Mesangial cell (primary cell): ENCODE results near the gene MS4A10. TPM values are rescaled to one million over a fixed set of nuclear protein-coding genes. Genes with fewer than 3 reads are reported as not detected.

Source experiments
- total RNA-seq: library from RNA; depleted of rRNA; stranded (reverse); fragments of >200 nt; gene quantifications from 2 replicates; pipeline ENCODE4 v1.2.3, GENCODE V29; 2015

The MS4A10 gene
- not detected in 2 replicates for total RNA-seq

DNA sequence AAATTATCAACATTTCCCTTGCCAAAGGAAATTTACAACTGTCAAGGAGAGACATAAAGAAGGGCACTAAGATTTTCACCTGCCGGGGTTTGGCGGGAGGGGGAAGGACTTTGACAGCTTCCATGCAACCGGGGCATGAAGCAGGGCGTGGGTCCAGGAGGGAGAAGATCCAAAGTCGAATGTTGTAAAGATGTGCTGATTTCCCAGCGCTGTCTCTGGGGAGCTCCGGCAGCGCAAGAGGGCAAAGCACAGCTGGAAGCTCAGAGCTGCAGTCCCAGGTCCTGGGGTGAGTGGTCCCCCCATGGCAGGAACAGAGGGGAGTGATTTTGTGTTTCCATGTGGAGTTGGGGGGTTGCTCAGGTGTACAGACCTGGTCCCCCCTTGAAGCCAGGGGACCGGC, at the start of gene MS4A10:
Gene MS4A10 (plus strand): TSS at position 198 of the 400 bp plus-strand sequence. CDS start 5,003 bp downstream, outside the sequence.

DNA sequence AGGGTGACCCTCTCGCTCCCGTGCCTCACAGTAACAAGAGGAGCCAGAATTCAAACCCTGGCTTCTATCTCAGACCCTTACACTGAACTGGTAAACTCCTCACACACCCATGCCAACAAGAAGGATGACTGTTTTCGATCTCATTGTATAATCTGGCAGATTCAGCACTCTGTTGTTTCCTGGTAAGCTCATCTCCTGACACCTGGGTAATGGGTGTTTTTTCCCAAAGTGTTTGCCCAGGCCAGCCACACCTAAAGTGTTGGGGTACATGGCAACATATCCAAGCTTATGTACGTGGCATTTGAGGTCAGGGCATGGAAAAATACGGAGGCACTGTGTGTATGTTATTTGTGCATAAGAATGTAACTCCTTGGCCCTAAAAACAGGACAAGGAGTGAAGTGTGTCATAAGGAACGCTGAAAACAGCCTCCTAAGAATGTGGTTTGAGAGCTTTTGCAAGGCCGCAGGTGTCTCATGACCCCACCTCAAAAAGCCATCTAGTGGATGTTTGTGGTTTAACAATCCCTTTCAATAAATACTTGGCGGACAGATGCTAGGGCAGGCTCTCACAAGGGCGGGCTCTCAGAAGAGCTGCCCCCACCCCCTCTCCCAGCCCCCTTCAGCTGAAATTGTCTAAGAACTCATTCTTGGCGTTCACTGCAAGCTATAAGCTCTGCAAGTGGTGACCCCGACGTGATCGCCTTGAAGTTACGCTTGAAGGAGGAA, 28.7 kb upstream of the MS4A10 start, which contains the start of gene MS4A15:
Gene MS4A15 (plus strand): TSS at position 561 of the 726 bp plus-strand sequence. CDS start 6,867 bp downstream, outside the sequence.

GRCh38 chr11:60841797-60842667, 56.9 kb downstream of the MS4A10 start, which contains the start of gene CCDC86:
CCDC86 (plus strand) TSS chr11:60842113; CDS start chr11:60842125, 12 bp downstream.

Other genes with a start within 250 kb of the MS4A10 start
- gene MS4A8, start 85.7 kb upstream of the MS4A10 start, total RNA-seq = not detected in 2 replicates
- not detected in 2 replicates for gene MS4A18, start 60.6 kb upstream of the MS4A10 start, total RNA-seq
- gene MS4A15, start 28.5 kb upstream of the MS4A10 start, total RNA-seq = not detected in 2 replicates
- gene CCDC86, start 56.8 kb downstream of the MS4A10 start, total RNA-seq = 49.3 and 59.6 TPM in 2 replicates
- 0.16 and 0.38 TPM in 2 replicates for gene PTGDR2, start 70.6 kb downstream of the MS4A10 start, total RNA-seq
- gene ZP1, start 82.2 kb downstream of the MS4A10 start, total RNA-seq = 0.16 and 2.8 TPM in 2 replicates
- 76.7 and 148 TPM in 2 replicates for gene PRPF19, start 121.3 kb downstream of the MS4A10 start, total RNA-seq
- 71.0 and 107 TPM in 2 replicates for gene TMEM109, start 128.8 kb downstream of the MS4A10 start, total RNA-seq
- gene TMEM132A, start 139.1 kb downstream of the MS4A10 start, total RNA-seq = 136 and 142 TPM in 2 replicates
- 0.65 and 1.9 TPM in 2 replicates for gene SLC15A3, start 166.8 kb downstream of the MS4A10 start, total RNA-seq
- gene CD6, start 186.3 kb downstream of the MS4A10 start, total RNA-seq = 0.25 and 0.33 TPM in 2 replicates